Measurements from ENCODE around the gene ZNF324B.
"Not testable (repeated sequence)": the region's sequence is repeated elsewhere in the genome, so short reads cannot be mapped to it uniquely, and the experiment has no call there.

Gene ZNF324B

DNA sequence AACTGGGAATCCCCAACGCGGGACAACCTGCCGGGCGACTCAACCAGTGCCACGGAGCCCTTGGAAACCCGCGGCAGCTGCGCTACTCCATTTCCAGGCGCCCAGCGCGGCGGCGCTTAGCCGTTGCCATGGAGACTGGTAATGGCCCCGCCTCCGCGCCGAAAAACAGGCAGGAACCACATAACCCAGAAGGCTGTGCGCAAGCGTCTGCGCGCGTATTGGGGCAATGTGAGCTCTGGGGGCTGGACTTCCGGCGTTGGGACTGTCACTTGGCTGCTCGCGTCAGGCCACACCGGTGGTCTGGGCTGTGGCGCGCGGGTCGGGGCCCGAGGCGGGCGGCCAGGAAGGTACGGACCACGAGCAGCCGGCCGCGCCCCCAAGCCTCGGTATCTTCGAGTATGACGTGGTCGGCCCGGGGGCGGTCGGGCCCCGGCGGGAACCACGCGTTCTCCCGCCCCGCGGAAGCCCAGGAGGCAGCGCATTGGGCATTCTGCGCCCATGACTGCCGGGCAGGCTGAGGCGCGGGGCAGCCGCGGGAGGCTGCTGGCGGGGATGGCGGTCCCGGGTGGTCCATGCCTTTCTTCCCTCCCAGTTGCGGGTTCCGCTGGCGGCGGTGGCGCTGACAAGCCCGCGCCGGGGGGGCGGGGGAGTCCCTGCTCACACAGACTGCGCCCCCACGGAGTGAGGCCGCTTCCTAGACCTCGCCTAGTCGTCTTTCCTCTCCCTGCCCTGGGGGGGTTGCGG is at the start of gene ZNF324B:
Gene ZNF324B, plus strand, starts transcription at position 265 of the 744 bp plus-strand sequence. CDS start 2,080 bp downstream, outside the sequence.
- DNase-seq (ENCODE audit: low read depth): peak; percentile 91
- TF ChIP-seq, protein P1, sequence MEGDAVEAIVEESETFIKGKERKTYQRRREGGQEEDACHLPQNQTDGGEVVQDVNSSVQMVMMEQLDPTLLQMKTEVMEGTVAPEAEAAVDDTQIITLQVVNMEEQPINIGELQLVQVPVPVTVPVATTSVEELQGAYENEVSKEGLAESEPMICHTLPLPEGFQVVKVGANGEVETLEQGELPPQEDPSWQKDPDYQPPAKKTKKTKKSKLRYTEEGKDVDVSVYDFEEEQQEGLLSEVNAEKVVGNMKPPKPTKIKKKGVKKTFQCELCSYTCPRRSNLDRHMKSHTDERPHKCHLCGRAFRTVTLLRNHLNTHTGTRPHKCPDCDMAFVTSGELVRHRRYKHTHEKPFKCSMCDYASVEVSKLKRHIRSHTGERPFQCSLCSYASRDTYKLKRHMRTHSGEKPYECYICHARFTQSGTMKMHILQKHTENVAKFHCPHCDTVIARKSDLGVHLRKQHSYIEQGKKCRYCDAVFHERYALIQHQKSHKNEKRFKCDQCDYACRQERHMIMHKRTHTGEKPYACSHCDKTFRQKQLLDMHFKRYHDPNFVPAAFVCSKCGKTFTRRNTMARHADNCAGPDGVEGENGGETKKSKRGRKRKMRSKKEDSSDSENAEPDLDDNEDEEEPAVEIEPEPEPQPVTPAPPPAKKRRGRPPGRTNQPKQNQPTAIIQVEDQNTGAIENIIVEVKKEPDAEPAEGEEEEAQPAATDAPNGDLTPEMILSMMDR (IDR thresholded peaks at IDR 0.05; ENCODE audit: low read depth, low read length, missing control alignments): no peak
- peak within 1 kb of the TSS; percentile 71 for H3K4me3 ChIP-seq (ENCODE audit: low read depth, low read length)

- H3K4me3 ChIP-seq (ENCODE audit: low read depth, low read length): peak overlapping the region; percentile 82
- DNase-seq (ENCODE audit: low read depth): no peak
- TF ChIP-seq, protein P1 (IDR thresholded peaks at IDR 0.05; ENCODE audit: low read depth, low read length, missing control alignments): no peak
Observed at GRCh38 chr19:58401840-58402421, 49.5 kb upstream of the ZNF324B start.

GRCh38 chr19:58403920-58404478 is 47.4 kb upstream of the ZNF324B start:
- H3K4me3 ChIP-seq (ENCODE audit: low read depth, low read length); DNase-seq (ENCODE audit: low read depth): not testable (repeated sequence)

DNA sequence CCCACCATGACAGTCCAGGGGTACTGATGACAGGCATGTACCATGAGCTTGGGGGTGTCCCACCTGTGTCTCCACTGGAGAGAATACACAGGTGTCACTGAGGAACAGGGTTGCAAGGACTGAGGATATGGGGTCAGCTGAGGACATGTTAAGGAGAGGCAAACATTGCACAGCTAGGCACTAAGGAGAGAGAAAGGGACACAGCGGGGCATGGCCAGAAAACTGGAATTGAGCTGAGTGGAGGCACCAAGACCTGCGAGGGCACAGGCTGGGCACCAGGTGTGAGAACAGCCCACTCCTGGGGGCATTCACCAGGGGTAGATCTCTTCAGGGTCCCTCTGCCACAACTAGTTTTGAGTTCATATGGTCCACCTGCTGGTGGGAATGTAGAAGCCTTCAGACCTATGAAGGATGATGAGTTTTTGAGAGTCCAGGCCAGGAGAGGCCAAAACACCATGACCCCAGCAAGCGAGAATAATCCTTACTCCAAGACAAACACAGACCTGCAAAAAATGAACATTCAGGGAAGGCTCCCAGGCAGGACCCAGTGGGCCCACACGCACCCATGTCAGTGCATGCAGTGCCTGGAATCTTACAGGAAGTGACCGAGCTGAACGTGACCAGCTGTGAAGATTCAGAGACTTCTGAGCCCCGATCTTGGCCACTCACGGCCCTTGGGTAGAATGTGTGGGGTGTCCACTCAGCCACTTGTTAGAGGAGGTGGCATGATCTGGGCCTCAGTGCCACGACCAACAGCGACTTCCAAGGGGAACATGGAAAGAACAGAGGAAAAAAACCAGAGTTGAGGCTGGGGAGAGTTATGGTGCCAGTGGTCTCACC is 44.4 kb upstream of the ZNF324B start:
- TF ChIP-seq, protein P1 (IDR thresholded peaks at IDR 0.05; ENCODE audit: low read depth, low read length, missing control alignments): peak; percentile 36
- DNase-seq (ENCODE audit: low read depth): no peak
- peak overlapping the region; percentile 76 for H3K4me3 ChIP-seq (ENCODE audit: low read depth, low read length)

DNA sequence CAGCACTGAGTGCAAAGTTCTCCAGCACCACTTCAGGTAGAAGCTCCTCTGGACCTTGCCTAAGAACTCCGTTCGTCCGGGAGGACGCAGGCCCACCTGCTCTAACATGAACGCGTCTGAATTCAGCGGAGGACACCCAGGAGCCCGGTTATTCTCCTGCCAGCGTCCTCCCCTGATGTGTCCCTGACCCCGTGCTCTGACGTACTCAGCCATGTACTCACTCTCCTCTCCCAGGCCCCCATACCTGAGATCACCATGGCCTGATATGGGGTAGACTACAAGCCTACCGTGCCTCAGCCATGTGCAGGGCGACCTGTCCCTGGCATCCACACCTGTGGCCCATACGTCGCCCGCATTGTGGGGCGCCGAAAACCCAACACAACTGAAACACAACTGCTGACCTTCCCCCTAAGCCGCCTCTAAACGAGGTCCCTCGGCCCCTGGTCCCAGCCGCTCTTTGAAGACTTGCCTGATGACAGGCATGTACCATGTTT is 43.7 kb upstream of the ZNF324B start:
- TF ChIP-seq, protein P1 (IDR thresholded peaks at IDR 0.05; ENCODE audit: low read depth, low read length, missing control alignments): no peak

GRCh38 chr19:58408152-58409009 is 43.0 kb upstream of the ZNF324B start, which contains the start of gene ZNF584:
Gene ZNF584, plus strand, starts transcription at chr19:58408649. Its CDS starts 499 bp downstream, at chr19:58409148.
- TF ChIP-seq, protein P1 (IDR thresholded peaks at IDR 0.05; ENCODE audit: low read depth, low read length, missing control alignments): peak; percentile 20
- peak; percentile 79 for DNase-seq (ENCODE audit: low read depth)
- H3K4me3 ChIP-seq (ENCODE audit: low read depth, low read length): peak within 1 kb of the TSS; percentile 76

More for the DNA sequence above, 43.7 kb upstream of the ZNF324B start:
- DNase-seq (ENCODE audit: low read depth): no peak
- peak overlapping the region; percentile 76 for H3K4me3 ChIP-seq (ENCODE audit: low read depth, low read length)
